SJCRH30 (cell line): Measurements from ENCODE around the gene CDK14. TPM values are rescaled to one million over a fixed set of nuclear protein-coding genes. Genes with fewer than 3 reads are reported as not detected.

Source experiments
- DNase-seq, 2 experiments: peaks; one replicate each; pipeline ENCODE4 v3.0.0-alpha.2; 2015 to 2020
- H3K27ac ChIP-seq: fragments of 250-450 bp; sonication (Bioruptor Pico); 2 replicates; pipeline ENCODE4 v1.5.1; 2020; ENCODE audit warnings: mild to moderate bottlenecking, moderate library complexity
- H3K27me3 ChIP-seq: fragments of 250-450 bp; sonication (Bioruptor Pico); 2 replicates; pipeline ENCODE4 v1.5.1; 2020; ENCODE audit warnings: mild to moderate bottlenecking, moderate library complexity
- H3K36me3 ChIP-seq: fragments of 250-450 bp; sonication (Bioruptor Pico); 2 replicates; pipeline ENCODE4 v1.5.1; 2020; ENCODE audit warnings: mild to moderate bottlenecking, moderate library complexity
- H3K4me1 ChIP-seq: fragments of 250-450 bp; sonication (Bioruptor Pico); 2 replicates; pipeline ENCODE4 v1.5.1; 2020; ENCODE audit warnings: mild to moderate bottlenecking, moderate library complexity
- H3K4me3 ChIP-seq: fragments of 250-450 bp; sonication (Bioruptor Pico); 2 replicates; pipeline ENCODE4 v1.5.1; 2020; ENCODE audit warnings: mild to moderate bottlenecking, moderate library complexity
- H3K9me3 ChIP-seq: fragments of 250-450 bp; sonication (Bioruptor Pico); replicated peaks from 2 replicates; pipeline ENCODE4 v1.5.1; 2020; ENCODE audit warnings: mild to moderate bottlenecking, moderate library complexity
- total RNA-seq: library from RNA; depleted of rRNA; stranded (reverse); fragments of >200 nt; shearing (Covaris generic); gene quantifications from 2 replicates; pipeline ENCODE4 v1.2.3, GENCODE V29; 2014

The CDK14 gene
- total RNA-seq, 1 experiment from 2014 or later: 78.2 TPM

DNA sequence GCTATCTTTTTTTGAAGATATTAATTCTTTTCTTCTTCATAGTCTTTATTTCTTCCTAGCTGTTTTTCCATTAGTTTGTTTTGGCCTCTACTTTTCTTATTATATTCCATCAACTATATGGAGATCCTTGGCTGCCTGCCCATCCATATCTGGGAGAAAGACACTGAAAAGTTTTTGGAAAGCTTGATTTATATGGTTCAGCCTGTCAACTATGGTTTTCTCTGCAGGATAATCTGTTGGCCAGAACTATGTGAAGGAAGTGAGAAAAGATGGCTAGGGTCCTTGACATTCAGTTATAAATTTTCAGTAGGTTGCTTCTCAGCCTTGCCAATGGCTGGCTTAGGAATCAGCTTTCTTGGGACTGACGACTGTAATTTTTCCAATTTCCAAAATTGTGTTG, 10.0 kb upstream of the CDK14 start:
- Histone ChIP-seq H3K4me1 (no peaks in the 10 kb centered on the region), H3K9me3 (no peaks in the 10 kb centered on the region), H3K27ac (no peak overlapping the region), H3K27me3 (no peaks in the 10 kb centered on the region), H3K4me3 (no peak overlapping the region), H3K36me3 (no peaks in the 10 kb centered on the region)
- no peak for DNase-seq

GRCh38 chr7:90587766-90588165, 8.4 kb upstream of the CDK14 start:
- Histone ChIP-seq H3K36me3 (no peaks in the 10 kb centered on the region), H3K9me3 (no peaks in the 10 kb centered on the region), H3K4me1 (no peaks in the 10 kb centered on the region), H3K4me3 (no peak overlapping the region), H3K27me3 (no peaks in the 10 kb centered on the region), H3K27ac (no peak overlapping the region)
- no peak for DNase-seq

GRCh38 chr7:90592033-90592432, 4.1 kb upstream of the CDK14 start:
- Histone ChIP-seq H3K9me3 (no peaks in the 10 kb centered on the region), H3K4me3 (no peak overlapping the region), H3K36me3 (no peaks in the 10 kb centered on the region), H3K27me3 (no peaks in the 10 kb centered on the region), H3K27ac (no peak overlapping the region), H3K4me1 (0 out of 2 replicates have a peak, but pooled peaks cover 3% of the 10 kb centered on the region)
- no peak for DNase-seq

- Histone ChIP-seq H3K4me1 (0 out of 2 replicates have a peak, but pooled peaks cover 3% of the 10 kb centered on the region), H3K4me3 (no peak overlapping the region), H3K27ac (no peak overlapping the region), H3K36me3 (no peaks in the 10 kb centered on the region), H3K9me3 (no peaks in the 10 kb centered on the region), H3K27me3 (no peaks in the 10 kb centered on the region)
- DNase-seq: no peak
Observed at GRCh38 chr7:90593205-90593604, 2.9 kb upstream of the CDK14 start.

GRCh38 chr7:90594751-90595317, 1.3 kb upstream of the CDK14 start:
- Histone ChIP-seq H3K27ac (peak overlapping the region; percentile 83), H3K27me3 (no peaks in the 10 kb centered on the region), H3K9me3 (no peaks in the 10 kb centered on the region), H3K36me3 (peaks cover 5% of the 10 kb centered on the region), H3K4me1 (peaks cover 14% of the 10 kb centered on the region), H3K4me3 (peak overlapping the region; percentile 92)
- DNase-seq: peak; percentile 74 to 91

DNA sequence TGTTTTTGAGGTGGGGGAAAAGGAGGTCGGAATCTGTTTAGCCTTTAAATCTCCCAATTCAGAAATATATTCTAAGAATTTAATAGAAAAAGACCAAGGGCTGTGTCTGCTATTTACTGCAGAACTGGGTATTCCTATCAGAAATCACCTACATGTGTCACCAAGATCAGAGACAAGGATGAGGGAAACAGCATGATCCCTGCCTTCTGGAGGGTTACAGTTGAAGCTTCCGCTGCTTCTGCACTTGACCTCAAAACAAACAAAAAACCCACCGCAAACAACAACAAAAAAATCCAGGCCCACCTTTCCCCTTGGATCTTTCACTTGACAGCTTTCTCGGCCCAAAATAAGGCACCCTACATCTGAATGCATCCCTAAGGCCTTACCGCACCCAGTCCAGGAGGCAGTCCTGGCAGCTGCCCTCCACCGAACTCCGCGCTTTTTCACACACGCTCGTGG, 750 bp upstream of the CDK14 start:
- H3K4me3 ChIP-seq: peak overlapping the region; percentile 92
- peaks cover 6% of the 10 kb centered on the region for H3K36me3 ChIP-seq
- no peaks in the 10 kb centered on the region for H3K9me3 ChIP-seq
- peaks cover 19% of the 10 kb centered on the region for H3K4me1 ChIP-seq
- DNase-seq: peak in 1 of 2 experiments; percentile 74
- H3K27ac ChIP-seq: peak overlapping the region; percentile 83
- H3K27me3 ChIP-seq: no peaks in the 10 kb centered on the region

DNA sequence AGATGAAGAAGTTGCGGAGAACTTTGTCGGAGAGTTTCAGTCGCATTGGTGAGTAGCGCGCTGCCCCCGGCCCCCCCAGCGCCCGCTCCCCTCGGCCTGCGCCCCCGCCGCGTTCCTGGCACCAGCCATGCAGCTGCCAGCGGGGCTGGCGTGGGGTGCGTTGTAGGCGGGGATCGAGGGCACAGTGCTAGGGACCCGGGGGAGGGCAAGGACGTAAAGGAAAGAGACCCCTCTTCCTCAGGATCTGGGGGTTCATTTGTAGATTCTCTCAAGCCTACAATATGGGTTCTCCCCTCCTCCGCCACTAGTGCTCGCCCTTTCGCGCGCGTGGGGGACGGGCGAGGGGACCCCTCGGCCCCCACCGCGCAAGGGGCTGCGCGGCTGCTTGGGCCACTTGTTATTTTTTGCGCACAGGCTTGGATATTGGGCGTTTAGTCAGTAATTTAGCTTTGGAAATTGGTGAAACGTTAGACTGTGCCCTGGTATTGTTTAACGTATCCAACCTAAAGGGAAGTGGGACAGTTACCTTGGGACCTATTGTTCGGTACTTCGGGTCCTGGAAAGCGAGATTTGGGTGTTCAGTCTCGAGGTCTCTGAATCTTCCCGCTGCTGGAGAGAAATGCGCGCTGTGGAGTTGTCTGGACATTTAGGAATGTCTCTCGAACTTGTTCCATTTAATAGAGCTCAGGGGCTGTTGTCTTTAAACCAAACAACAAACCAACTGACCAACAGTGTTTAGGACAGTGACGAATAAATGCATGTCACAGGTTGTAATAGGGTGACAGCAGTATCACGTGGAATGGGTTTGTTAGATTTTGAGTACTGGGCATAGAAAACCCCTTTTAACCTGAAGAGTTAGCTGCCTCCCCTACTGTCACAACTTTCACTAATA, 796 bp downstream of the CDK14 start:
- peak overlapping the region; percentile 92 for H3K4me3 ChIP-seq
- H3K27ac ChIP-seq: peak overlapping the region; percentile 83
- H3K36me3 ChIP-seq: peaks cover 12% of the 10 kb centered on the region
- peak; percentile 61 to 77 for DNase-seq
- no peaks in the 10 kb centered on the region for H3K9me3 ChIP-seq
- H3K4me1 ChIP-seq: peaks cover 24% of the 10 kb centered on the region
- H3K27me3 ChIP-seq: no peaks in the 10 kb centered on the region

- DNase-seq: peak in 1 of 2 experiments; percentile 36
- Histone ChIP-seq H3K4me1 (peaks cover 24% of the 10 kb centered on the region), H3K36me3 (peaks cover 12% of the 10 kb centered on the region), H3K9me3 (no peaks in the 10 kb centered on the region), H3K27ac (peak overlapping the region; percentile 83), H3K4me3 (peak overlapping the region; percentile 92), H3K27me3 (no peaks in the 10 kb centered on the region)
Observed at GRCh38 chr7:90597563-90598253, 1.6 kb downstream of the CDK14 start.

DNA sequence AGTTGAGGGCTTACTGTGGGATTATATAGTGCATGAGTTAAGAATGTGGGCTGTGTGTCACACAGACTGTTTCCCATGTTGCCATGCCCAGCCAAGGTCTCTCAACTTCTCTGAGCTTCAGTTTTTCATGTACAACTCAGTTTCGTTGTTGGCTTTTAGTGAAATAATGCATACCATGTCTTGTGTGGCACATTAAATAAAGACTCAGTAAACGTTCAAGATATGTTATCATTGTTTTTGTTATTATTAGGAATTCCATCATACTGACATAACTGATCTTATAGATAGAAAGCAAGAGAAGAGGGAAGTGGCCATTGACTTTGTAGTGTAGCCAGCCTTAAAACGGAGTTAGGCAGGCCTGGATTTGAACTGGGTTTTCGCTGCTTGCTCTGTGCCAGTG, 2.9 kb downstream of the CDK14 start:
- Histone ChIP-seq H3K27me3 (no peaks in the 10 kb centered on the region), H3K27ac (no peak overlapping the region)
- DNase-seq: peak in 1 of 2 experiments; percentile 33

DNA sequence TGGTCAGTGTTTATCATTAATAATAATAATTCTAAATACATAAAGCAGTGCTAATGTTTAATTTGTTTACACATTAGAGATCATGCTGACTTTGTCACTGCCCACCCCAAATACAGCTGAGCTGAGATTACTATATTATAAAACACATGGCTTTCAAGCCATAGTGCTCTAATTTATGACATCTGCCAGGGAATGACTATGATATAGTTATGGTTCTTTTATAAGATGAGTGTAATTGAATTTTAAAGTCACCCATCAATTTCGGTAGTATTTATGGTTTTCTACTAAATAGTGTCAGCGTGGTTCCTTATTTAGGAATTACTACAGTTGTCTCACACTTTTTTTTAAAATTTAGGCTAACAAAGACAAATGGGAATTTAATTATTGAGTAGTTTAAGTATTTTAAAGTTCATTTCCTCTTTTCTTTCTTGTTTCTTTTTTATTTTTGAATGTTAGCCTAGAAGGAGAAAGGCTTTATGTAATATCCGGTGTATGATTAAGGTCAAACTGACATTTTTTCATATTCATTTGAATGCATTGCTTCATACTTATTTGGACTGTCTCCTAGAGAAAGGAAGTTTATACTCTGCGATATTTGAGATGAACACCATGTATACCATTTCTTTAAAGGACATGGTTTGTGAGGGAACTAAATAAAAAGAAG, 3.9 kb downstream of the CDK14 start:
- H3K36me3 ChIP-seq: peaks cover 12% of the 10 kb centered on the region
- DNase-seq: no peak
- H3K4me3 ChIP-seq: no peak overlapping the region
- peaks cover 32% of the 10 kb centered on the region for H3K4me1 ChIP-seq
- H3K27me3 ChIP-seq: no peaks in the 10 kb centered on the region
- no peaks in the 10 kb centered on the region for H3K9me3 ChIP-seq
- no peak overlapping the region for H3K27ac ChIP-seq

More for the DNA sequence above, 2.9 kb downstream of the CDK14 start:
- Histone ChIP-seq H3K36me3 (peaks cover 12% of the 10 kb centered on the region), H3K9me3 (no peaks in the 10 kb centered on the region), H3K4me3 (peak overlapping the region; percentile 15), H3K4me1 (peaks cover 22% of the 10 kb centered on the region)

DNA sequence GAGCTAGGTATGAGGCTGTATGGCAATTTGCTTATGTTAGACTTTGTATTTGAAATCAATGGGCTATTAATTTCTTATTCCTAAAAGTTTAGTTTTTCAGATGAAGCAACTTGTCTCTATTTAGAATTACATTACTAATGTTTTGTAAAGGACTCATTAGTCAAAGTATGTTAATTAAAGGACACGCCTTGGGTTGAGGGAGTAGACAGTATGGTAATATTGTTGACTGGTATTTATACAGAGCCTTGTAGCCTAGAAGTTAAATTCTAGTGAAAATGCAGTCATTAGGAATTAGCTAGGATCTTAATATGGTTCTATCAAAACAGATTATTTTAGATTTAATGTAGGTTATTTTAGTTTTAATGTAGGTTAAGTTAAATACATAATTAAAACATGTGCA, 6.2 kb downstream of the CDK14 start:
- H3K27ac ChIP-seq: no peak overlapping the region
- peaks cover 38% of the 10 kb centered on the region for H3K4me1 ChIP-seq
- no peaks in the 10 kb centered on the region for H3K9me3 ChIP-seq
- DNase-seq: no peak
- H3K27me3 ChIP-seq: no peaks in the 10 kb centered on the region
- H3K4me3 ChIP-seq: no peak overlapping the region
- H3K36me3 ChIP-seq: peaks cover 25% of the 10 kb centered on the region

DNA sequence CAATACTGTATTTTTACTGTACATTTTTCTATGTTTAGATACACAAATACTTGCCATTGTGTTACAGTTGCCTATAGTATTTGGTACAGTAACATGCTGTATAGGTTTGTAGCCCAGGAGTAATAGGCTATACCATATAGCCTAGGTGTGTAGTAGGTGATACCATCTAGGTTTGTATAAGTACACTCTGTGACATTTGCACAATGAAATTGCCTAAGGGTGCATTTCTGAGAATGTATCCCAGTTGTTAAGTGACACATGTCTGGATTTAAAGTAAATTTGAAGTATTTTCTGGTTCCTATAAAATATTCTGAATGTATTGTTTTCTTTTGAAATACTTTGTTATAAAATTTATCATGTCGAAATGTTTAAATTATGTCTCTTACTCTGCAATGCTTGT, 7.2 kb downstream of the CDK14 start:
- H3K4me1 ChIP-seq: peaks cover 38% of the 10 kb centered on the region
- H3K27me3 ChIP-seq: no peaks in the 10 kb centered on the region
- no peak overlapping the region for H3K4me3 ChIP-seq
- H3K27ac ChIP-seq: no peak overlapping the region
- H3K36me3 ChIP-seq: peaks cover 28% of the 10 kb centered on the region
- no peak for DNase-seq
- no peaks in the 10 kb centered on the region for H3K9me3 ChIP-seq

- peaks cover 34% of the 10 kb centered on the region for H3K36me3 ChIP-seq
- no peaks in the 10 kb centered on the region for H3K27me3 ChIP-seq
- no peaks in the 10 kb centered on the region for H3K9me3 ChIP-seq
- peaks cover 31% of the 10 kb centered on the region for H3K4me1 ChIP-seq
- H3K27ac ChIP-seq: peak overlapping the region; percentile 47
- H3K4me3 ChIP-seq: no peak overlapping the region
- peak in 1 of 2 experiments; percentile 33 for DNase-seq
Observed at GRCh38 chr7:90604383-90604782, 8.3 kb downstream of the CDK14 start.

DNA sequence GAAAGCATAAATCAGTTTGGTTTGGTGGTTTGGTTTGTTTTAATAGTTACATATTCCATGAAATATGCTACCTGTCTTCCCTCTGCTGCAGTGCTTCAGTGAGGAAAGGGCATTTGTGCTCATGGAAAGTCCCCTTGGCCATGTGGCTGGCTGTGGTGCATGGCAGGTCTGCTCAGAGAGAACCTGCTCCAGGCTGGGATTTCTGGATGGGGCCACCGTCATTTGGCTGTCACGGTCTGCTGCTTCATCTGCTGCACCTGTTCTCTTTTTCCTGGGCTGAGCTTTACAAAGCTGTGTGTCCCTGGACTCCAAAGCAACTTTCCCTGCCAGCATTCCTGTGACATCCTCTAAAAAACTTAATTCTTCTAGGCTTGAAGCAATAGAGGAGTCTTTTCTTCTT, 8.9 kb downstream of the CDK14 start:
- H3K27me3 ChIP-seq: no peaks in the 10 kb centered on the region
- no peaks in the 10 kb centered on the region for H3K9me3 ChIP-seq
- H3K4me3 ChIP-seq: no peak overlapping the region
- DNase-seq: peak; percentile 84 to 93
- H3K4me1 ChIP-seq: peaks cover 25% of the 10 kb centered on the region
- H3K36me3 ChIP-seq: peaks cover 28% of the 10 kb centered on the region
- H3K27ac ChIP-seq: peak overlapping the region; percentile 47
